ENCODE data around the gene SLC30A1. TPM values are rescaled to one million over a fixed set of nuclear protein-coding genes. Genes with fewer than 3 reads are reported as not detected.

The SLC30A1 gene
- total and polyA plus RNA-seq, 2 of the 13 experiments (the other 11 are each of a cell fraction or from before 2014, with no cell fraction given), result 5.9 to 24.4 TPM

DNA sequence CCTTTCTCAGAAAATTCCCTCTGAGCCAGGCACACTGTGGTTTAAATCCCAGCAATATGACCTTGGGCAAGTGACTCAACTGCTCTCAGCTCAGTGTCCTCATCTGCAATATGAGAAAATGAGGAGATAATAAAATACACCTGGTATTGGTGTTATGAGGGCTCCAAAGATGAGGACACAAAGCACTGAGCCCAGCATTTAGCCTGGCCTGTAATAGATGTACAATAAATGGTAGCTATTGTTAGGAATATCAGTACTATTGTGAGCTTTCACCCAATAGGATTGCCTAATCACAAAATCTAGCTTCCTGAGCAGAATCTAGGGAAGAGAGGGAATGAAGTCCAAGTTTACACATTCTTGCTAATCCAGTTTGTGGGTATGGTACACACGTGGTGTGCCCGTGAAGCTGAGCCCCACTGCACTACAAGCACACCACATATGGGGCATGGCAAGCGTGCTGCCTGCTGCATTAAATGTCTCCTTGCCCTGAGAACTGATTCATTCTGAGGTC, 24.3 kb upstream of the SLC30A1 start (continued):
- TF ChIP-seq, protein P1, sequence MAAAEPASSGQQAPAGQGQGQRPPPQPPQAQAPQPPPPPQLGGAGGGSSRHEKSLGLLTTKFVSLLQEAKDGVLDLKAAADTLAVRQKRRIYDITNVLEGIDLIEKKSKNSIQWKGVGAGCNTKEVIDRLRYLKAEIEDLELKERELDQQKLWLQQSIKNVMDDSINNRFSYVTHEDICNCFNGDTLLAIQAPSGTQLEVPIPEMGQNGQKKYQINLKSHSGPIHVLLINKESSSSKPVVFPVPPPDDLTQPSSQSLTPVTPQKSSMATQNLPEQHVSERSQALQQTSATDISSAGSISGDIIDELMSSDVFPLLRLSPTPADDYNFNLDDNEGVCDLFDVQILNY (CRISPR knock-in tag; conservative IDR thresholded peaks at IDR 0.05), result no peak
- TF ChIP-seq TBP (CRISPR knock-in tag; IDR thresholded peaks at IDR 0.05) (no peak), ISL2 (CRISPR knock-in tag; IDR thresholded peaks at IDR 0.05) (peak; percentile 74), KLF12 (CRISPR knock-in tag; IDR thresholded peaks at IDR 0.05; ENCODE audit: borderline replicate concordance) (no peak), XRCC5 (optimal IDR thresholded peaks at IDR 0.05; ENCODE audit: low read length) (no peak), ELF3 (CRISPR knock-in tag; IDR thresholded peaks at IDR 0.05) (peak; percentile 77; the same call in 1 of the 2 replicates), ZFP41 (CRISPR knock-in tag; IDR thresholded peaks at IDR 0.05; ENCODE audit: borderline replicate concordance) (no peak), ZNF446 (CRISPR knock-in tag; IDR thresholded peaks at IDR 0.05) (no peak), RXRA (CRISPR knock-in tag; IDR thresholded peaks at IDR 0.05) (peak; percentile 86; the same call in 1 of the 2 replicates), TCF7 (IDR thresholded peaks at IDR 0.05; ENCODE audit: low read depth) (peak; percentile 42), ZNF878 (CRISPR knock-in tag; IDR thresholded peaks at IDR 0.05) (no peak), ZNF337 (CRISPR knock-in tag; IDR thresholded peaks at IDR 0.05; ENCODE audit: borderline replicate concordance, low read depth) (0 out of 2 replicates have a peak, but pooled peaks have one; percentile 41), ARNTL (CRISPR knock-in tag; IDR thresholded peaks at IDR 0.05) (peak; percentile 80), NR2F6 (IDR thresholded peaks at IDR 0.05) (peak; percentile 40; the same call in 1 of the 2 replicates), NR2F6 (CRISPR knock-in tag; IDR thresholded peaks at IDR 0.05) (peak; percentile 71), ZNF766 (CRISPR knock-in tag; IDR thresholded peaks at IDR 0.05; ENCODE audit: borderline replicate concordance) (no peak), RARA (CRISPR knock-in tag; IDR thresholded peaks at IDR 0.05) (peak; percentile 92)
- TF ChIP-seq, protein P2, sequence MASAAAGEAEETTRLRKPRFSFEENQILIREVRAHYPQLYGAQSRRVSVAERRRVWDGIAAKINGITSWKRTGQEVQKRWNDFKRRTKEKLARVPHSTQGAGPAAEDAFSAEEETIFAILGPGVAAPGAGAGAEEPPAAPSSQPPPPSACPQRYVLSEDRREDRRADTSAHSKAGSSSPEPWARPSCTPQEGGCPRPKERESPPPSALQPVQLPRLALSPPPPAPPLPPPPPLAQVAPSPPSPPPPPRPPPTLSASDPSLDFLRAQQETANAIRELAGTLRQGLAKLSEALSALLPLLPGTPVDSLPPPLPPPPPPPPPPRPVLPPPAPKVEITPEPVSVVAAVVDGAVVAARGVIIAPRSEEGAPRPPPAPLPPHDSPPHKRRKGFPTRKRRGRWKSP (CRISPR knock-in tag; IDR thresholded peaks at IDR 0.05), result 0 out of 2 replicates have a peak, but pooled peaks have one; percentile 46
- TF ChIP-seq, protein P3, sequence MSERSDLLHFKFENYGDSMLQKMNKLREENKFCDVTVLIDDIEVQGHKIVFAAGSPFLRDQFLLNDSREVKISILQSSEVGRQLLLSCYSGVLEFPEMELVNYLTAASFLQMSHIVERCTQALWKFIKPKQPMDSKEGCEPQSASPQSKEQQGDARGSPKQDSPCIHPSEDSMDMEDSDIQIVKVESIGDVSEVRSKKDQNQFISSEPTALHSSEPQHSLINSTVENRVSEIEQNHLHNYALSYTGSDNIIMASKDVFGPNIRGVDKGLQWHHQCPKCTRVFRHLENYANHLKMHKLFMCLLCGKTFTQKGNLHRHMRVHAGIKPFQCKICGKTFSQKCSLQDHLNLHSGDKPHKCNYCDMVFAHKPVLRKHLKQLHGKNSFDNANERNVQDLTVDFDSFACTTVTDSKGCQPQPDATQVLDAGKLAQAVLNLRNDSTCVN (CRISPR knock-in tag; IDR thresholded peaks at IDR 0.05; ENCODE audit: borderline replicate concordance), result 0 out of 2 replicates have a peak, but pooled peaks have one; percentile 62
- TF ChIP-seq, protein P4, sequence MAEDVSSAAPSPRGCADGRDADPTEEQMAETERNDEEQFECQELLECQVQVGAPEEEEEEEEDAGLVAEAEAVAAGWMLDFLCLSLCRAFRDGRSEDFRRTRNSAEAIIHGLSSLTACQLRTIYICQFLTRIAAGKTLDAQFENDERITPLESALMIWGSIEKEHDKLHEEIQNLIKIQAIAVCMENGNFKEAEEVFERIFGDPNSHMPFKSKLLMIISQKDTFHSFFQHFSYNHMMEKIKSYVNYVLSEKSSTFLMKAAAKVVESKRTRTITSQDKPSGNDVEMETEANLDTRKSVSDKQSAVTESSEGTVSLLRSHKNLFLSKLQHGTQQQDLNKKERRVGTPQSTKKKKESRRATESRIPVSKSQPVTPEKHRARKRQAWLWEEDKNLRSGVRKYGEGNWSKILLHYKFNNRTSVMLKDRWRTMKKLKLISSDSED (CRISPR knock-in tag; IDR thresholded peaks at IDR 0.05), result no peak
- TF ChIP-seq, protein P5, sequence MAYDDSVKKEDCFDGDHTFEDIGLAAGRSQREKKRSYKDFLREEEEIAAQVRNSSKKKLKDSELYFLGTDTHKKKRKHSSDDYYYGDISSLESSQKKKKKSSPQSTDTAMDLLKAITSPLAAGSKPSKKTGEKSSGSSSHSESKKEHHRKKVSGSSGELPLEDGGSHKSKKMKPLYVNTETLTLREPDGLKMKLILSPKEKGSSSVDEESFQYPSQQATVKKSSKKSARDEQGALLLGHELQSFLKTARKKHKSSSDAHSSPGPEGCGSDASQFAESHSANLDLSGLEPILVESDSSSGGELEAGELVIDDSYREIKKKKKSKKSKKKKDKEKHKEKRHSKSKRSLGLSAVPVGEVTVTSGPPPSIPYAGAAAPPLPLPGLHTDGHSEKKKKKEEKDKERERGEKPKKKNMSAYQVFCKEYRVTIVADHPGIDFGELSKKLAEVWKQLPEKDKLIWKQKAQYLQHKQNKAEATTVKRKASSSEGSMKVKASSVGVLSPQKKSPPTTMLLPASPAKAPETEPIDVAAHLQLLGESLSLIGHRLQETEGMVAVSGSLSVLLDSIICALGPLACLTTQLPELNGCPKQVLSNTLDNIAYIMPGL (CRISPR knock-in tag; IDR thresholded peaks at IDR 0.05; ENCODE audit: borderline replicate concordance in 1 of 2, low read depth in 1 of 2), result peak in 1 of 2 experiments; percentile 77; a peak in 2 of 4 replicates
- TF ChIP-seq, protein P6, sequence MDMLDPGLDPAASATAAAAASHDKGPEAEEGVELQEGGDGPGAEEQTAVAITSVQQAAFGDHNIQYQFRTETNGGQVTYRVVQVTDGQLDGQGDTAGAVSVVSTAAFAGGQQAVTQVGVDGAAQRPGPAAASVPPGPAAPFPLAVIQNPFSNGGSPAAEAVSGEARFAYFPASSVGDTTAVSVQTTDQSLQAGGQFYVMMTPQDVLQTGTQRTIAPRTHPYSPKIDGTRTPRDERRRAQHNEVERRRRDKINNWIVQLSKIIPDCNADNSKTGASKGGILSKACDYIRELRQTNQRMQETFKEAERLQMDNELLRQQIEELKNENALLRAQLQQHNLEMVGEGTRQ (IDR thresholded peaks at IDR 0.05; ENCODE audit: low read depth, low read length), result no peak
- TF ChIP-seq, protein P6 (CRISPR knock-in tag; IDR thresholded peaks at IDR 0.05; ENCODE audit: borderline replicate concordance), result peak; percentile 59; the same call in 1 of the 2 replicates

All from HepG2 (cell line).